DOHH2 (cell line): Measurements from ENCODE around the gene CYP27B1.

Experiments
- CTCF ChIP-seq: fragments of 200-600 bp; sonication (generic); IDR thresholded peaks from one replicate; pipeline ENCODE4 v1.5.1; 2014; ENCODE audit warnings: antibody characterized with exemption, mild to moderate bottlenecking, low read depth, low read length; ENCODE audit not compliant: poor library complexity, severe bottlenecking
- EZH2phosphoT487 ChIP-seq: fragments of 200-600 bp; sonication (generic); IDR thresholded peaks from 2 replicates; pipeline ENCODE4 v1.6.1; 2017; ENCODE audit warnings: borderline replicate concordance, mild to moderate bottlenecking, antibody characterized with exemption, low read length, moderate library complexity, mixed read lengths

GRCh38 chr12:57719777-57720605 lies 46.9 kb downstream of the CYP27B1 start:
- no peak for TF ChIP-seq CTCF
- TF ChIP-seq EZH2phosphoT487, result no peak
